Aorta (tissue), 5 donors: ENCODE results near the gene ATXN7L2. TPM values are rescaled to one million over a fixed set of nuclear protein-coding genes. Genes with fewer than 3 reads are reported as not detected.

Source experiments
- ATAC-seq: fragments of 200-7000 bp; cut with Tn5 transposase; one replicate; pipeline ENCODE4 v1.9.1; 2022; ENCODE audit warnings: moderate library complexity; ENCODE audit not compliant: low FRiP score
- DNase-seq, 2 donors: peaks; one replicate each; pipeline ENCODE4 v3.0.0-alpha.2; 2020
- H3K27ac ChIP-seq, 2 donors: one replicate each; pipeline ENCODE4 v1.5.1; 2013; ENCODE audit warnings: low read length in 2 of 2, mild to moderate bottlenecking in 2 of 2, moderate library complexity in 2 of 2, control low read depth in 1 of 2, inconsistent platforms in 1 of 2, low read depth in 1 of 2
- H3K27me3 ChIP-seq, 2 donors: one replicate each; pipeline ENCODE4 v1.6.1; 2013; ENCODE audit warnings: control low read depth in 1 of 2, low read length in 1 of 2, mild to moderate bottlenecking in 1 of 2, moderate library complexity in 1 of 2; ENCODE audit not compliant: insufficient read depth in 2 of 2, control insufficient read depth in 1 of 2
- H3K36me3 ChIP-seq, 2 donors: one replicate each; pipeline ENCODE4 v1.6.1; 2013; ENCODE audit warnings: control low read depth in 1 of 2, low read length in 1 of 2, mild to moderate bottlenecking in 1 of 2; ENCODE audit not compliant: insufficient read depth in 2 of 2, control insufficient read depth in 1 of 2
- H3K4me1 ChIP-seq, 2 donors: one replicate each; pipeline ENCODE4 v1.6.1; 2013; ENCODE audit warnings: low read length in 2 of 2, control low read depth in 1 of 2, mild to moderate bottlenecking in 1 of 2, moderate library complexity in 1 of 2; ENCODE audit not compliant: insufficient read depth in 2 of 2, control insufficient read depth in 1 of 2
- H3K4me3 ChIP-seq, 2 donors: one replicate each; pipeline ENCODE4 v1.5.1; 2013; ENCODE audit warnings: low read length in 2 of 2, control low read depth in 1 of 2, mild to moderate bottlenecking in 1 of 2
- H3K9me3 ChIP-seq: one replicate; pipeline ENCODE4 v1.6.1; 2013; ENCODE audit warnings: mild to moderate bottlenecking, low read length; ENCODE audit not compliant: control insufficient read depth
- WGBS, 2 donors: extraction: QIAGEN DNeasy Blood & Tissue Kit; methylation state at CpG; one replicate each; pipeline ENCODE4 v1.1.7; 2013; 5-methylcytosine and 5-hydroxymethylcytosine counted together
- intact Hi-C, 2 donors: fragments of 100-400 bp; cut with DNase I; formaldehyde crosslinking; loops; one replicate each; pipeline versions ENCODE4 v1.14.2 to v1.15.0; 2022
- polyA plus RNA-seq, 2 donors: library from polyadenylated mRNA; stranded (reverse); fragments of 200-250 nt; gene quantifications; one replicate each; pipeline ENCODE4 v1.2.3, GENCODE V29; 2013
- total RNA-seq, 2 donors: library from RNA; stranded (reverse); fragmentation: NEBNext Ultra II Directional; extraction: Animal tissue kit (Norgen Biotek cat#: 25700); gene quantifications; one replicate each; pipeline ENCODE4 v1.2.1, GENCODE V29; 2021
- donor health status: healthy with polysubstance abuse.
- donor health status: Bipolar disorder and iron deficiency.
- donor health status: DM: no; HTN: no; CAD: no.
- donor health status: DM: no; HTN: no; CAD: no.
- donor health status: DM: yes; HTN: yes; CAD: no.

The ATXN7L2 gene
- total and polyA plus RNA-seq, 4 donors: 0.63 to 12.5 (median 4.0) TPM

DNA sequence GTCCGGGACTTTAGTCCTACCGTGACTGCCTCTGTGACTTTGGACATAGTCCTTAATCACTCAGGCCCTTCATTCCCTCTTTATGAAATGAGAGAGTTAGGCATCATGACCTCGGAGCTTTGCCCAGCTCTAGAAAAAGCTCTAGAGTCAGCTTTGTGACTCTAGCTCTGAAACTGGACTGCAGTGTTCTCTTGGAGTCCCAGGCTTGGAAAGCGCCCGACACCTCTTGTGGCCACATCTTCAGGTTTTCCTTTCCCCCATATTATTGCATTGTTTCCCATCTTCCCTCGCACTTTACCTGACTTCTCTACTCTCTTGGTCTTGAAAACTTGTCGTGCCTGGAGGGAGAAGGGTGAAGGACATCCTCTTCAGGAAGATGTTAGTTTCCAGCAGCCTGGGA lies 38.3 kb downstream of the ATXN7L2 start:
- DNase-seq: no peak
- H3K4me1 ChIP-seq: no peaks in the 10 kb centered on the region
- no peaks in the 10 kb centered on the region for H3K36me3 ChIP-seq
- no peaks in the 10 kb centered on the region for H3K27me3 ChIP-seq
- no peaks in the 10 kb centered on the region for H3K9me3 ChIP-seq
- WGBS, 2 donors: 86 to 89% methylated on average over 7 of the region's 7 CpGs
- no peak overlapping the region for H3K4me3 ChIP-seq
- intact Hi-C loops: no loop called here
- no peak overlapping the region for H3K27ac ChIP-seq
- no peak for ATAC-seq

DNA sequence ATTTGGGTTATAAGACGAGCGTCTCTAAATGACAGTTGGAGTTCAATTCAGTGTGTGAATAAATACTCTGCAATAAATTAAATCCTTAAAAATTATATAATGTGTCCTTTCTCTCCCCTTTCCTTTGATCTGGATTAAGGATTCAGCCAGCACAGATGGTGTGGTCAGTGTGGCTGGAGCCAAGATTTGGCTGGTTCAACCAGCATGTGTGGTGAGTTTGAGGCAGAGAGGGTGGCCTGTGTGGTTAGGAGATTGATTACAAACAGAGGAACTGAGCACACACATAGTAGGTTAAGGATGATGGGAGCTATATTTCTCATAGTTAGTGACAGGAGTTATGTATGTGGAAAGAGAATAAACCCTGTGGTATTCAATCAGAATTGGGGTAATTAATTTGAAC lies 40.0 kb downstream of the ATXN7L2 start:
- H3K4me1 ChIP-seq: no peaks in the 10 kb centered on the region
- H3K27ac ChIP-seq: no peak overlapping the region
- ATAC-seq (no peak), DNase-seq (no peak)
- intact Hi-C loops: no loop called here
- 93% methylated on average over 2 of the region's 2 CpGs for WGBS, 2 donors
- H3K9me3 ChIP-seq: no peaks in the 10 kb centered on the region
- H3K36me3 ChIP-seq: no peaks in the 10 kb centered on the region
- no peaks in the 10 kb centered on the region for H3K27me3 ChIP-seq
- no peak overlapping the region for H3K4me3 ChIP-seq

DNA sequence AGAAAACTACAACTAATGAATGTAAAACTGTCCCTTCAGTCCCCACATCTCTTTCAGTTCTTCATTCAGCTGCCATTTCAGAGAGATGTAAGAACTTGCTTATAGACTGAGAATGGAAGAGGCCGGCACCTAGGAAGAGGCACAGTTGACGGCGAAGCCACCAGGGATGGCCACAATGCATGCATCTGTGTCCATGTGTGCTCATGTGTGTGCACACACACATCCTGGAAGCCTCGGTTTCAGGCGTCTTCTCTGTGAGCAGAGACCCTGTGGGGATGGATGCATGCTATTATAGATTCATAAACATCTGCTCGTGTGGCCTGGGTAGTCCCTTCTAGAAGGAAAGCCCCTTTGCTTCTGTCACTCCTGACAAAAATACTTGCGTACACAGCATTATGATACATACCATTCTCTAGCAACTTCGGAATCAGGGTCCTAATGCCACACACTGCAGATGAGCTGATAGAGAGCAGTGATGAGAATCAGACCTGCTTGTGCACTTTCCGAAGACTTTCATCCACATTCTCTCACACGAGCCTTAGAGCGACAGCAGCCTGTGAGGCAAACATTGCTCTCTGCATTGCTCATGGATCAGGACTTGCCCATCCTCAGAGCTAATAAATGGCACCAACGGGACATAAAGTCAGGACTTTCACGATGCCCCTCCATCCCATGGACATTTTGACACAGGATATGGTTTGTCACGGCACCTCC lies 43.5 kb downstream of the ATXN7L2 start:
- no peaks in the 10 kb centered on the region for H3K27me3 ChIP-seq
- 74 to 75% methylated on average over 14 of the region's 14 CpGs for WGBS, 2 donors
- no peaks in the 10 kb centered on the region for H3K4me1 ChIP-seq
- no peak overlapping the region for H3K4me3 ChIP-seq
- no peaks in the 10 kb centered on the region for H3K9me3 ChIP-seq
- DNase-seq: no peak
- intact Hi-C loops: no loop called here
- no peaks in the 10 kb centered on the region for H3K36me3 ChIP-seq
- no peak overlapping the region for H3K27ac ChIP-seq
- ATAC-seq: no peak

DNA sequence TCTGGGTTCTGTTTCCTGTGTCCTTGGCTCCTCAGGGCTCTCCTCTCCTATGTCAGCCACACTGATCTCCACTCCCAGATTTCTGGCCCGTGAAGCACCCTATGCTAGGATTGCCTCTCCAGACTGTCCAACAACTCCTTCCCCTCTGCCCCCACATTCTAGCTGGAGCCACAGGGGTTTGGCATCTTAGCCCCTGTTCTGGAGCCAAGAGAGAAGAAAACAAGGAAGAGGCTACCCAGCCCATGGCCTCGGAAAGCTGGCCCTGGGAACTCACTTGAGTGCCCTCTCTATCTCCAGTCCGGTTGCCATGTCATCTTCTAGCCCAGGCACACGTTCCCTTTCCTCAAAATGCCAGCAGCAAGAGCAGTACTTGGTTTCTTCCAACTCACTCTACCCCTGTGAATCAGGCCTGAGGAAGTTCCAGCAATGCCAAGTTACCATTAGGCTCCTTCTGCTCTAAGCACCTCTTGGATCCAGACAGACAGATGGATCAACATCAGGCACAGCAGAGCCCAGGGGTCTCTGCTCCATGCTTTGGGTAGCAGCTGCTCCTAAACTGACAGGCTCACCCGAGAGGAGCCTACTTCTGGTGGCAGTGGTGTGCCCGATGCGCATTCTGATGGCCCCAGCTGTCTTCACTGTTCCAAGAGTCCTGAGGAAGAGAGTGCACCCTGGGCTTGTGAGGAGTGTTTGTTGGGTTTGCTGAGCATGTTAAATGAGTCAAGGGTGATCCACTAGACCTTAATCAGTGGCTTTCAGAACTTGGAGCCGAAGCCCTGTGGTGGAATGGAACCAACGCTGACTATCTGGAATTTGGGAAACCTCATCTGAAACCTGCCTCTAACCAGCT lies 44.4 kb downstream of the ATXN7L2 start:
- no peaks in the 10 kb centered on the region for H3K27me3 ChIP-seq
- no peak overlapping the region for H3K4me3 ChIP-seq
- DNase-seq: no peak
- no peak for ATAC-seq
- no peaks in the 10 kb centered on the region for H3K9me3 ChIP-seq
- no peaks in the 10 kb centered on the region for H3K4me1 ChIP-seq
- intact Hi-C loops: no loop called here
- no peaks in the 10 kb centered on the region for H3K36me3 ChIP-seq
- 75 to 82% methylated on average over 9 of the region's 9 CpGs for WGBS, 2 donors
- H3K27ac ChIP-seq: no peak overlapping the region

DNA sequence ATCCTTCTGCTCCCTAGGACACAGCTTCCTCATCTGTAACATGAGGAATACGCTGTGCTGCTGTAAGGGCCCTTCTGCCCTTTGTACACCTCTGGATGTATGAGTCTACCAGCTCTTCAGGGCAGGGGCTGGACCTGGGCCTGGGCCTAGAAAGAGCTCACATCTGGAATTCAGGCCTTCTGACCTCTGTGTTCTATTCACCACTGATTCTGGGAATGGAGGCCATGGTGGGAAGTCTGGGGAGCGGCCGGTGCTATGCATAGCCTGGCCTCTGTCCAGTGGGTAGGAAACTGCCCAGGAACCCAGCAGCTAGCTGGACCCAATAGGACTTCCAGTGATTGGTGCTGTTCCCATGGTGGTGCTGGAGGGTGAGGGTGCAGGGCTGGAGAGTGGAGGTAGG lies 45.0 kb downstream of the ATXN7L2 start:
- H3K9me3 ChIP-seq: no peaks in the 10 kb centered on the region
- DNase-seq (no peak), ATAC-seq (no peak)
- intact Hi-C loops: no loop called here
- no peak overlapping the region for H3K4me3 ChIP-seq
- 86% methylated on average over 3 of the region's 3 CpGs for WGBS, 2 donors
- H3K27me3 ChIP-seq: no peaks in the 10 kb centered on the region
- H3K27ac ChIP-seq: no peak overlapping the region
- H3K4me1 ChIP-seq: no peaks in the 10 kb centered on the region
- no peaks in the 10 kb centered on the region for H3K36me3 ChIP-seq

DNA sequence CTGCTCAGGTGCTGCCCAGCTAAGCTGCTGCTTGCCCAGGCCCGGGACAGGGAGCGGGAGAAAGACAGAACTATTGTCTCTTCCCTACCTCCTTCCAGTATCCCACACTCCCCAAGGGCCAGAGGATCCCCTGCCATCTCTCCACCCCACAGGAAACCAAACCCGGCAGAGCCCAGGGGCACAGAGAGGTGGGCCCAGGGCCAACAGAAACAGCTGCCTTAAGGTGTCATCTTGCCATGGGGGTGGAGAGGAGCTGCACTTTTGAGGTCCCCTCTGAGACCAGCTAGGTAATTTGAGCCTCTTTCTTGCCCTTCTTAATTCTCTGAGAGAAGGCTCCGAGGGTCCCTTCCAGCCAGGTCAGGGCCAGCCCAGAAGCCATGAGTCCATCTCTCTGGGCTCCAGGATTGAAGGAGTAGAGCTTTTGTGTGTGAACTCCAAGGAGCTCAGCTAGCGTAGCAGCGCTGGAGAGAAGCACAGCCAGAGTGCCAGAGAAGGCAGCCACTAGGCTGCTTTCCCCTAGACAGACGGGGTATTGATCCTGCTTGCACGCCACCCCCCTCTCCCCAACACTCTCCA lies 46.3 kb downstream of the ATXN7L2 start:
- no peak overlapping the region for H3K27ac ChIP-seq
- H3K4me1 ChIP-seq: no peaks in the 10 kb centered on the region
- H3K4me3 ChIP-seq: no peak overlapping the region
- H3K9me3 ChIP-seq: no peaks in the 10 kb centered on the region
- no peaks in the 10 kb centered on the region for H3K27me3 ChIP-seq
- no peak for ATAC-seq
- DNase-seq: no peak
- intact Hi-C loops: loop anchor here (5.0 to 10.0 kb wide), 3 partner anchors 105 to 268 kb away; partner anchors contain the start of gene PSMA5 (in 1 of the 2)
- 74 to 78% methylated on average over 8 of the region's 8 CpGs for WGBS, 2 donors
- H3K36me3 ChIP-seq: no peaks in the 10 kb centered on the region

DNA sequence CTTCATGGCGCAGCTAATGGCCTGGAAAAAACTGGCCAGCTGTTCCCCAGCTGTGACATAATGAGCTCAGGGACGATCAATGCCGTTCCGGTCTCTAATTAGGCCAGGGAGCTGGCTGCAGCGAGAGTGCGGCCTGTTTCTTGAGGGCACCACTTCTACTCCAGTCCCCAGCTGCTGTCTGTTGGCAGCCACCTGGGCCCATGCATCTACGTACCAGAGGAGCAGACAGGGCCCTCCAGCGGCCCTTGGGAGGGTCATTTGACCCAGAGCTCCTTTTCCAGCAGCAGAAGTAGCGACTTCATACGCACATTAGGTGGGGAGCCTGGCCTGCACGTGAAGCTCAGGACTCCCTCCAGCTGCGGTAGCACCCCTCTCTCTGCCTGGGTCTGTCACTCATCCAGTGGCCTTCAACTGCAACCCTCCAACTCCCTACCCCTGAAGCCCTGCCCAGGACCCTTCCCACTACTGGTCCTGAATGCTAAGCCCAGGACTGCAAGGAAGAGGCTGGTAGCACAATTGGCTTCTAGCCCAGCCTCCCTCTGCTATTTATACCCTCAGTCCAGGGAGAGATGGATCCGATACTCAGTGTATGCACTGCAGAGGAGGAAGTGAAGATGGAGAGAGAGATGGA lies 46.9 kb downstream of the ATXN7L2 start:
- H3K27me3 ChIP-seq: no peaks in the 10 kb centered on the region
- ATAC-seq: no peak
- no peaks in the 10 kb centered on the region for H3K4me1 ChIP-seq
- DNase-seq: no peak
- H3K36me3 ChIP-seq: no peaks in the 10 kb centered on the region
- no peaks in the 10 kb centered on the region for H3K9me3 ChIP-seq
- 80 to 81% methylated on average over 13 of the region's 13 CpGs for WGBS, 2 donors
- no peak overlapping the region for H3K4me3 ChIP-seq
- intact Hi-C loops: loop anchor here (5.0 to 10.0 kb wide), 3 partner anchors 106 to 268 kb away; partner anchors contain the start of gene PSMA5 (in 1 of the 2)
- H3K27ac ChIP-seq: no peak overlapping the region

DNA sequence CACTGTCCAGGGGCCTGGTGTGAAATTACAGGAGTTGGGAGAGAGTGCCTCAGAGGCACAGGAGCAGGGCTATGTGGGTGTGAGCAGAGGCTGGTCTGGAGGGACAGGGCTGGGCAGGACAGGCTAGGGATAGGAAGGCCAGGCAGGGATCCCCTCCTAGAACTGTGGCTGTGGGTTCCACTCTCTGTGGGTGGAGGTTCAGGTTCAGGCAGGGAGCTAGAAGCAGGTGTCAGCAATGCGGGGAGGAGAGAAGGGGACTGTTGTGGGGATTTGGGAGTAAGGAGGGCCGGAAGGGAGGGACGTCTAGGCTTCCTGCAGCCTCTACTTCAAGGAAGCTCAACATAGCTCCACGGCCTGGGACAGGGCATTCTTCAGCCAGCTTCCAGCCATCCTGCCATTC lies 47.7 kb downstream of the ATXN7L2 start:
- no peak overlapping the region for H3K27ac ChIP-seq
- no peak for ATAC-seq
- no peaks in the 10 kb centered on the region for H3K4me1 ChIP-seq
- H3K27me3 ChIP-seq: no peaks in the 10 kb centered on the region
- no peaks in the 10 kb centered on the region for H3K9me3 ChIP-seq
- no peak for DNase-seq
- H3K36me3 ChIP-seq: no peaks in the 10 kb centered on the region
- no peak overlapping the region for H3K4me3 ChIP-seq
- 93 to 95% methylated on average over 4 of the region's 4 CpGs for WGBS, 2 donors
- intact Hi-C loops: loop anchor here (5.0 to 10.0 kb wide), 3 partner anchors 107 to 269 kb away; partner anchors contain the start of gene PSMA5 (in 1 of the 2)
